Neural cell (in vitro differentiated cells): Measurements from ENCODE around the gene SPAG16. TPM values are rescaled to one million over a fixed set of nuclear protein-coding genes. Genes with fewer than 3 reads are reported as not detected.

Source experiments
- H2AFZ ChIP-seq: fragments of 200-600, 300-800 bp; sonication (generic), shearing (Covaris generic); 2 replicates; pipeline ENCODE4 v1.6.0; 2014; ENCODE audit warnings: low read depth, mild to moderate bottlenecking, antibody characterized with exemption, low read length, moderate library complexity
- H3F3A ChIP-seq: fragments of 200-600 bp; shearing (Covaris generic); 2 replicates; pipeline ENCODE4 v1.6.1; 2016; ENCODE audit warnings: mild to moderate bottlenecking, moderate library complexity, mixed read lengths, antibody characterized with exemption, low read length; ENCODE audit not compliant: insufficient read depth, poor library complexity, severe bottlenecking
- H3K27ac ChIP-seq: fragments of 200-600, 300-800 bp; sonication (generic), shearing (Covaris generic); 2 replicates; pipeline ENCODE4 v1.5.1; 2014; ENCODE audit warnings: mild to moderate bottlenecking, low read length, moderate library complexity
- H3K27me3 ChIP-seq: fragments of 300-800, 200-600 bp; sonication (generic), shearing (Covaris generic); 2 replicates; pipeline ENCODE4 v1.6.0; 2014; ENCODE audit warnings: mild to moderate bottlenecking, low read depth, low read length, moderate library complexity; ENCODE audit not compliant: insufficient read depth
- H3K36me3 ChIP-seq: fragments of 300-800, 200-600 bp; sonication (generic), shearing (Covaris generic); 2 replicates; pipeline ENCODE4 v1.5.1; 2014; ENCODE audit warnings: mild to moderate bottlenecking, antibody characterized with exemption, low read length, moderate library complexity; ENCODE audit not compliant: insufficient read depth
- H3K4me2 ChIP-seq: fragments of 300-800, 200-600 bp; sonication (generic), shearing (Covaris generic); 2 replicates; pipeline ENCODE4 v1.6.0; 2014; ENCODE audit warnings: mild to moderate bottlenecking, low read length
- H3K4me3 ChIP-seq: fragments of 300-800, 200-600 bp; sonication (generic), shearing (Covaris generic); 2 replicates; pipeline ENCODE4 v1.5.1; 2014; ENCODE audit warnings: mild to moderate bottlenecking, low read length, moderate library complexity
- H3K79me2 ChIP-seq: fragments of 200-600 bp; shearing (Covaris generic); replicated peaks from 2 replicates; pipeline ENCODE4 v1.6.0; 2014; ENCODE audit warnings: mild to moderate bottlenecking, low read length, moderate library complexity; ENCODE audit not compliant: insufficient read depth
- H3K9ac ChIP-seq: fragments of 300-800, 200-600 bp; sonication (generic), shearing (Covaris generic); 2 replicates; pipeline ENCODE4 v1.6.1; 2016; ENCODE audit warnings: mild to moderate bottlenecking, low read length, mixed read lengths
- H3K9me2 ChIP-seq: fragments of 200-600 bp; shearing (Covaris generic); 2 replicates; pipeline ENCODE4 v1.6.1; 2016; ENCODE audit warnings: mild to moderate bottlenecking, low read length, mixed read lengths; ENCODE audit not compliant: insufficient read depth
- H3K9me3 ChIP-seq: fragments of 200-600, 300-800 bp; sonication (generic), shearing (Covaris generic); 2 replicates; pipeline ENCODE4 v1.6.1; 2016; ENCODE audit warnings: mild to moderate bottlenecking, mixed run types, low read length, moderate library complexity, mixed read lengths
- H4K20me1 ChIP-seq: fragments of 200-600 bp; shearing (Covaris generic); 2 replicates; pipeline ENCODE4 v1.6.1; 2016; ENCODE audit warnings: mild to moderate bottlenecking, mixed run types; ENCODE audit not compliant: insufficient read depth
- CTCF ChIP-seq: fragments of 450-650 bp; IDR thresholded peaks from 2 replicates; pipeline ENCODE4 v1.5.1; 2014; ENCODE audit warnings: antibody characterized with exemption, mild to moderate bottlenecking, moderate library complexity; ENCODE audit not compliant: poor library complexity, severe bottlenecking
- EP300 ChIP-seq: fragments of 450-650 bp; conservative IDR thresholded peaks from 2 replicates; pipeline ENCODE4 v1.6.1; 2014; ENCODE audit warnings: antibody characterized with exemption, mild to moderate bottlenecking, moderate library complexity; ENCODE audit not compliant: poor library complexity, severe bottlenecking
- EZH2 ChIP-seq: fragments of 200-600, 300-800 bp; shearing (Covaris generic), sonication (generic); IDR thresholded peaks from 2 replicates; pipeline ENCODE4 v1.6.1; 2014; ENCODE audit warnings: antibody characterized with exemption, low read length, borderline replicate concordance, mild to moderate bottlenecking; ENCODE audit not compliant: insufficient read depth, poor library complexity, severe bottlenecking
- MXI1 ChIP-seq: fragments of 450-650 bp; conservative IDR thresholded peaks from 2 replicates; pipeline ENCODE4 v1.6.1; 2014; ENCODE audit warnings: antibody characterized with exemption, mild to moderate bottlenecking; ENCODE audit not compliant: poor library complexity, severe bottlenecking
- POLR2AphosphoS5 ChIP-seq: IDR thresholded peaks from 2 replicates; pipeline ENCODE4 v1.6.1; 2012
- RAD21 ChIP-seq: fragments of 450-650 bp; conservative IDR thresholded peaks from 2 replicates; pipeline ENCODE4 v1.6.1; 2014; ENCODE audit warnings: antibody characterized with exemption, mild to moderate bottlenecking, moderate library complexity
- REST ChIP-seq: IDR thresholded peaks from 2 replicates; pipeline ENCODE4 v1.6.1; 2012; ENCODE audit warnings: borderline replicate concordance
- SMC3 ChIP-seq: fragments of 450-650 bp; conservative IDR thresholded peaks from 2 replicates; pipeline ENCODE4 v1.6.1; 2014; ENCODE audit warnings: antibody characterized with exemption, mild to moderate bottlenecking, moderate library complexity; ENCODE audit not compliant: poor library complexity
- TAF1 ChIP-seq: IDR thresholded peaks from 2 replicates; pipeline ENCODE4 v1.6.1; 2012; ENCODE audit warnings: low read depth
- polyA plus RNA-seq: library from polyadenylated mRNA; depleted of rRNA; stranded (reverse); fragments of >200 nt; gene quantifications from 2 replicates; pipeline ENCODE4 v1.2.3, GENCODE V29; 2014

The SPAG16 gene
- polyA plus RNA-seq, 1 donor from 2014 or later: 75.4 TPM

GRCh38 chr2:214135966-214136365 lies 851.7 kb downstream of the SPAG16 start:
- no peaks in the 10 kb centered on the region for H3K9me3 ChIP-seq
- H4K20me1 ChIP-seq: no peaks in the 10 kb centered on the region
- no peaks in the 10 kb centered on the region for H3K27me3 ChIP-seq
- H3K9ac ChIP-seq: no peak overlapping the region
- H3K36me3 ChIP-seq: no peaks in the 10 kb centered on the region
- H3K4me2 ChIP-seq: no peak overlapping the region
- no peaks in the 10 kb centered on the region for H3K9me2 ChIP-seq
- TF ChIP-seq SMC3 (no peak), RAD21 (no peak), CTCF (no peak), REST (no peak), POLR2AphosphoS5 (no peak), TAF1 (no peak), MXI1 (no peak), EP300 (no peak), EZH2 (no peak)
- no peaks in the 10 kb centered on the region for H3K79me2 ChIP-seq
- H2AFZ ChIP-seq: no peak overlapping the region
- no peaks in the 10 kb centered on the region for H3F3A ChIP-seq
- no peak overlapping the region for H3K27ac ChIP-seq
- no peak overlapping the region for H3K4me3 ChIP-seq

GRCh38 chr2:214138779-214139178 lies 854.5 kb downstream of the SPAG16 start:
- H3K9me3 ChIP-seq: no peaks in the 10 kb centered on the region
- H3F3A ChIP-seq: no peaks in the 10 kb centered on the region
- H3K36me3 ChIP-seq: no peaks in the 10 kb centered on the region
- no peak for TF ChIP-seq POLR2AphosphoS5
- no peak for TF ChIP-seq EP300
- TF ChIP-seq MXI1: no peak
- no peak for TF ChIP-seq REST
- TF ChIP-seq RAD21: no peak
- no peak for TF ChIP-seq SMC3
- TF ChIP-seq EZH2: no peak
- TF ChIP-seq TAF1: no peak
- no peak for TF ChIP-seq CTCF
- H3K4me3 ChIP-seq: no peak overlapping the region
- H4K20me1 ChIP-seq: no peaks in the 10 kb centered on the region
- no peaks in the 10 kb centered on the region for H3K79me2 ChIP-seq
- H3K9ac ChIP-seq: no peak overlapping the region
- no peak overlapping the region for H3K4me2 ChIP-seq
- H2AFZ ChIP-seq: no peak overlapping the region
- no peaks in the 10 kb centered on the region for H3K9me2 ChIP-seq
- no peak overlapping the region for H3K27ac ChIP-seq
- H3K27me3 ChIP-seq: no peaks in the 10 kb centered on the region
